ENCODE results near the gene TEX36. TPM values are rescaled to one million over a fixed set of nuclear protein-coding genes. Genes with fewer than 3 reads are reported as not detected.
"Not testable (repeated sequence)": the region's sequence is repeated elsewhere in the genome, so short reads cannot be mapped to it uniquely, and the experiment has no call there.

TEX36 gene
- total RNA-seq, 1 donor from 2014 or later: not detected

DNA sequence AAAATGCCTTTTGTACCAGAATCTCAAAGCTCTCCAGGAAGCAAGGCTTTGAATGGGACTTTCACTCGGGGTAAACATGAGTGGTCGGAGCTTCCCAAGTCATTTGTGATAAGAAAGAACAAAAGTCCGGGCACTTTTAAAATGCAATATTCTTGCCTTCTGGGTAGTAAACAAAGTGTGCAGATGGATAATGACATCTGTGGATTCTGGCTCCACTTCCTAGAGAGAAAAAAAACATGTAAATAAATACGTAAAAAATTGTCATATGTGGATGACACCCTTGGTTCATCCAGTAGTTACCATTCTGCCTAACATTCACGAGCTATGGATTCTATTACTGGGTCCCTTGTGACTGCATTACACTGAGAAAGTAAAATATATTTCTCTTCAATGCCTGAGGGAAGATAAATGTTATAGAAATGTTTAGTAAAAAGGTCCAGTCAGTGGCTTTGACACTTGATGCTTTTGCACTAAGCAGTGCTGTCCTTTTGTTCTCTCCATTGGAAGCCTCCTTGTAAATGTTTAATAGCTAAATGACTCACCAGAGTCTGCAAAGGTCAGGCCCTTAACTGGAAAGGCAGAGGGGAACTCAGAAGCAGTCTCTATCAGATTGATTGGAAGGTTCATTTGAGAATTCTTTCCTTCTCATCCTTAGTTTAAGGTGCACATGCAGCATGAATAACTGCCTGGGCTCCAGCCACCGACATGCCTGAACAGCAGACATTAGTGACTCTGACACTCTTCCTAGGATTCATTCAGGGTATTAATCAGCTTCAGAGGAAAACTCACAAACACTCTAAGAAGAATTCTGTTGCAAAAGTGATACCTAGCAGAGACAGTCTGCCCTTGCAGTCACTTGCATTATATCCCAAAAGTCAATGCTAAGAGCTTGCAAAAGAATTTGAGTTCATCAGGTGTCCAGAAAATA lies 24.8 kb upstream of the TEX36 start:
- Histone ChIP-seq H3K36me3 (ENCODE audit: control insufficient read depth, insufficient read depth, low read length) (no peaks in the 10 kb centered on the region), H3K4me3 (ENCODE audit: low read depth, low read length) (no peak overlapping the region), H3K27me3 (ENCODE audit: control insufficient read depth, insufficient read depth, low read length) (no peaks in the 10 kb centered on the region)
- DNase-seq (ENCODE audit: low read depth): peak; percentile 49
- TF ChIP-seq, protein P1, sequence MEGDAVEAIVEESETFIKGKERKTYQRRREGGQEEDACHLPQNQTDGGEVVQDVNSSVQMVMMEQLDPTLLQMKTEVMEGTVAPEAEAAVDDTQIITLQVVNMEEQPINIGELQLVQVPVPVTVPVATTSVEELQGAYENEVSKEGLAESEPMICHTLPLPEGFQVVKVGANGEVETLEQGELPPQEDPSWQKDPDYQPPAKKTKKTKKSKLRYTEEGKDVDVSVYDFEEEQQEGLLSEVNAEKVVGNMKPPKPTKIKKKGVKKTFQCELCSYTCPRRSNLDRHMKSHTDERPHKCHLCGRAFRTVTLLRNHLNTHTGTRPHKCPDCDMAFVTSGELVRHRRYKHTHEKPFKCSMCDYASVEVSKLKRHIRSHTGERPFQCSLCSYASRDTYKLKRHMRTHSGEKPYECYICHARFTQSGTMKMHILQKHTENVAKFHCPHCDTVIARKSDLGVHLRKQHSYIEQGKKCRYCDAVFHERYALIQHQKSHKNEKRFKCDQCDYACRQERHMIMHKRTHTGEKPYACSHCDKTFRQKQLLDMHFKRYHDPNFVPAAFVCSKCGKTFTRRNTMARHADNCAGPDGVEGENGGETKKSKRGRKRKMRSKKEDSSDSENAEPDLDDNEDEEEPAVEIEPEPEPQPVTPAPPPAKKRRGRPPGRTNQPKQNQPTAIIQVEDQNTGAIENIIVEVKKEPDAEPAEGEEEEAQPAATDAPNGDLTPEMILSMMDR (IDR thresholded peaks at IDR 0.05; ENCODE audit: insufficient read depth, low read length, poor library complexity, severe bottlenecking): no peak

DNA sequence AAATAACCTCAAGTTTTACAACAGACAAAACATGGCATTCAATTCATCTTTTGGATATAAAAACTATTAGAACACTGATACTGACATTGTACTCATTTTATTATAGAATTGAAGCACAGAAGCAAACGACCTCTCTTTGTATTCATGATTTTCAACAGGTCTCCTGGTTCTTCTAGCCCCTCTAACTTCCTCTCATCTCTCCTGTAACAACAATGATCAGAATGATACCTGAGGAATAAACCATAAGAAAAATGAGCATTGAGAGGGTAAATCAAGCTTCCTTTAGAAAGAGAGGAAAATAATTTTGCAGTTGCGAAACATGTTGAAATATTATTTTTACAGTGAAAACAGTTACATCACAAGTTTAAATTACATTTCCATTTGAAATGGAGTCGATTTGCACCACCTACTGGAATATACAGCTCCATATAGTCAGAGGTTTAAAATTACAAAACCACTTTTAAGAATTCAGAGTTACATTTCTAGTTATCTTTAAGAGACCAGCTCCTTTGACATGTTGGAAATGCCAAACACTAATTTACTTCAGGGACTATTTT lies 17.5 kb upstream of the TEX36 start:
- no peak for DNase-seq (ENCODE audit: low read depth)
- H3K4me3 ChIP-seq (ENCODE audit: low read depth, low read length): no peak overlapping the region
- H3K27me3 ChIP-seq (ENCODE audit: control insufficient read depth, insufficient read depth, low read length): peaks cover 24% of the 10 kb centered on the region
- TF ChIP-seq, protein P1 (IDR thresholded peaks at IDR 0.05; ENCODE audit: insufficient read depth, low read length, poor library complexity, severe bottlenecking): no peak
- H3K36me3 ChIP-seq (ENCODE audit: control insufficient read depth, insufficient read depth, low read length): no peaks in the 10 kb centered on the region

DNA sequence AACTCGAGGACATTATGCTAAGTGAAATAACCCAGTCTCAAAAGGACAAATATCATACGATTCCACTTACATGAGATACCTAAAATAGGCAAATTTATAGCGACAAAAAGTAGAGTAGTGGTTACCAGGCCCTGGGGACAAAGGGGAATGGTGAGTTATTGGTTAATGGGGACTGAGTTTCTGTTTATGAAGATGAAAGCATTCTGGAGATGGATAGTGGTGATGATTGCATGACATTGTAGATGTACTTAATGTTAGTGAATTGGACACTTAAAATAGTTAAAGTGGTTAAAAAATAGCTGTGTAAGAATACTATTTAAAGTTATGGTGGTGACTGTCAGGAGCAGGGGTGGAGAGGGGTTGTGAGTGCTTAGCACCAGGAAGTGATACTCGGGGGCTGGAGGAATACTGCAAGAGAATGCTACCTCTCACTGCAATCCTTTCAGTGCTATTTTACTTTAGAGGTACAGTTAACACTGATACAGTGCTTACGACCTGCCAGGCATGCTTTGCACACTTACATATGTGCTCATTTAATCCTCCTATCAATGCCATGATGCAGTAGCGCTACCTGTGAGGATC lies 16.7 kb upstream of the TEX36 start:
- TF ChIP-seq, protein P1 (IDR thresholded peaks at IDR 0.05; ENCODE audit: insufficient read depth, low read length, poor library complexity, severe bottlenecking): no peak
- H3K27me3 ChIP-seq (ENCODE audit: control insufficient read depth, insufficient read depth, low read length): peaks cover 25% of the 10 kb centered on the region

DNA sequence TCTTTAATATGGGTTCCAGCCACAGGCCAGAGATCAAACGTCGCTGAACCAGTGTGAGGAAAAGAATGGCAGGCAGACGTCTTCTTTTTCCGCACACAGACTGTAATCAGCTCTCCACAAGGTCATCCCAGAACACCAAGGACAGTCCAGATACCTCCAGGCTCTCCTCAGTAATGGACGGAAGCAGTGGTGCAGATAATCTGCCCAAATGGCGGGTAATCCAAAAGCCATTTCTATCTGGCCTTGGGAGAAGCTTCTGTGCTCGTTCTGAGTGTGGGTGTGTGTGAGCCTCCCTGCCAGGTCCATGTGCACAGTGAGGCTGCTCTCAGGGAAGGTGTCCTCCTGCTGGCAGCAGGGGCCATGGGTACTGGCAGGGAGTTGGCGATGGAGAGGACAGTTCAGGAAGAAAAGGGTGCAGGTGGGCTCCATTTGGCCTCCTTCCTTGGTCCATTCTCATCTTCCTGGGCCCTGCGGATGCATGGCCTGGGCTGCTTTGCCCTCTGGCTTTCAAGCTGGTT lies 15.6 kb upstream of the TEX36 start:
- Histone ChIP-seq H3K27me3 (ENCODE audit: control insufficient read depth, insufficient read depth, low read length) (peaks cover 25% of the 10 kb centered on the region), H3K36me3 (ENCODE audit: control insufficient read depth, insufficient read depth, low read length) (no peaks in the 10 kb centered on the region), H3K4me3 (ENCODE audit: low read depth, low read length) (no peak overlapping the region)
- TF ChIP-seq, protein P1 (IDR thresholded peaks at IDR 0.05; ENCODE audit: insufficient read depth, low read length, poor library complexity, severe bottlenecking): no peak
- no peak for DNase-seq (ENCODE audit: low read depth)

More for the DNA sequence above, 16.7 kb upstream of the TEX36 start:
- DNase-seq (ENCODE audit: low read depth): no peak
- H3K36me3 ChIP-seq (ENCODE audit: control insufficient read depth, insufficient read depth, low read length): no peaks in the 10 kb centered on the region
- no peak overlapping the region for H3K4me3 ChIP-seq (ENCODE audit: low read depth, low read length)

DNA sequence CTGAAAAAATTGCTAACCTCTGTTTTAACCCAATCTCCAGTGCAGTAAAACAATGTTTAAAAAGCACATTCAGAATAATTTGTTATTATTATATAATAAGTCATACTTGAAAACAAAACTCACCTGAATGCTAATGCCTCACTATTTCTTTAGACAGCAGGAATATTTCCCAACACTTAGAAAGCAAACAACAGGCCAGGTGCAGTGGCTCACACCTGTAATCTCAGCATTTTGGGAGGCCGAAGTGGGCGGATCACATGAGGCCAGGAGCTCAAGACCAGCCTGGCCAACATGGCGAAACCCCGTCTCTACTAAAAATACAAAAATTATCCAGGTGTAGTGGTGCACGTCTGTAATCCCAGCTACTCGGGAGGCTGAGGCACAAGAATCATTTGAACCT lies 13.9 kb upstream of the TEX36 start:
- H3K36me3 ChIP-seq (ENCODE audit: control insufficient read depth, insufficient read depth, low read length); H3K4me3 ChIP-seq (ENCODE audit: low read depth, low read length); DNase-seq (ENCODE audit: low read depth): not testable (repeated sequence)
- peaks cover 25% of the 10 kb centered on the region for H3K27me3 ChIP-seq (ENCODE audit: control insufficient read depth, insufficient read depth, low read length)

DNA sequence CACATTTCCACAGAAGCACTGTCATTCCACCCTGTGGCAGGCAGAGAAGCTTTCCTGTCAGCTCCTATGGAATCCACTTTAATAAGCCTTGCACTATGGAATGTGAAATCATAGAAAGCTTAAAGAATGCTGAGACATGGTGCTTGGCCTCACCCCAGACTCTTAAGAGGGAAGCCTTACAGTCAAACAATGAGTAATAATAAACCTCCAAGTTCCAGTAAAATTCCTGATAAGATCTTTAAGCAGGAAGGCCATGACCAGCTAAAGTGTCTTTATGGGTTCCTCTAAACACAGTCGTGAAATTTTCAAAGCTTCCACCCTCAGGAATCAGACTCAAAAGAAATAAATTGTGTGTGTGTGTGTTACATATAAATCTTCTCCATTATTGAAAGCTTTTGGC lies 11.9 kb upstream of the TEX36 start:
- Histone ChIP-seq H3K4me3 (ENCODE audit: low read depth, low read length) (no peak overlapping the region), H3K36me3 (ENCODE audit: control insufficient read depth, insufficient read depth, low read length) (no peaks in the 10 kb centered on the region), H3K27me3 (ENCODE audit: control insufficient read depth, insufficient read depth, low read length) (peaks cover 27% of the 10 kb centered on the region)
- TF ChIP-seq, protein P1 (IDR thresholded peaks at IDR 0.05; ENCODE audit: insufficient read depth, low read length, poor library complexity, severe bottlenecking): no peak
- no peak for DNase-seq (ENCODE audit: low read depth)
